Measurements from ENCODE around the gene KRTAP4-1.
"Not testable (repeated sequence)": the region's sequence is repeated elsewhere in the genome, so short reads cannot be mapped to it uniquely, and the experiment has no call there.

KRTAP4-1 gene

DNA sequence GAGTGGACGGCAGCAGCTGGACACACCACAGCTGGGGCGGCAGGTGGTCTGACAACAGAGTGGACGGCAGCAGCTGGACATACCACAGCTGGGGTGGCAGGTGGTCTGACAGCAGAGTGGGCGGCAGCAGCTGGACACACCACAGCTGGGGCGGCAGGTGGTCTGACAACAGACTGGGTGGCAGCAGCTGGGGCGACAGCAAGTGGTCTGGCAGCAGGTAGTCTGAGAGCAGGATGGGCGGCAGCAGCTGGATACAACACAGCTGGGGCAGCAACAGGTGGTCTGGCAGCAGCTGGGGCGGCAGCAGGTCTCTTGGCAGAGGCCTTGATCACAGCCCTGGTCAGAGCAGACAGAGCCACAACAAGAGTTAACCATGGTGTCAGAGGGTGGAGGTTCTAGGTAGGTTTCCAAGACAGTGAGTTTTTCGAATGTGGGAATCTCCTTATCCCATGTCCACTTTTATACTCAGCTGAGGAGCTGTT lies at the start of gene KRTAP4-1:
Gene KRTAP4-1 (minus strand): TSS at position 432 of the 482 bp plus-strand sequence. CDS start 57 bp downstream, at position 375.
- no peak for DNase-seq

DNA sequence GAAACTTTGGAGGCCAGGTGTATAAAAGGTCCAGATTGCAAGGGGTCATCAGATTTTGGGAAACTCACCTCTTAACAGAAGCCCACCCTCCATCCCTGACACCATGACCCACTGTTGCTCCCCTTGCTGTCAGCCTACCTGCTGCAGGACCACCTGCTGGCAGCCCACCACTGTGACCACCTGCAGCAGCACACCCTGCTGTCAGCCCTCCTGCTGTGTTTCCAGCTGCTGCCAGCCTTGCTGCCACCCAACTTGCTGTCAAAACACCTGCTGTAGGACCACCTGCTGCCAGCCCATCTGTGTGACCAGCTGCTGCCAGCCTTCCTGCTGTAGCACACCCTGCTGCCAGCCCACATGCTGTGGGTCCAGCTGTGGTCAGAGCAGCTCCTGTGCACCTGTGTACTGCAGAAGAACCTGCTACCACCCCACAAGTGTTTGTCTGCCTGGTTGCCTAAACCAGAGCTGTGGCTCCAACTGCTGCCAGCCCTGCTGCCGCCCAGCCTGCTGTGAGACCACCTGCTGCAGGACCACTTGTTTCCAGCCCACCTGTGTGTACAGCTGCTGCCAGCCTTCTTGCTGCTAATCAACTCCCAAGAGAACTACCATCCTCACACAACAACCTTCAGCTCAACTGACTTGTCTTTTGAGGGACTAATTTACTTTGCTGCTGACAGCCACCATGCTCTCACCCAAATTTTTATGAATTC lies 47.8 kb upstream of the KRTAP4-1 start, which contains the start of gene KRTAP9-3:
Gene KRTAP9-3 (plus strand): TSS at position 51 of the 707 bp plus-strand sequence. CDS start 53 bp downstream, at position 104.
- DNase-seq = not testable (repeated sequence)

DNA sequence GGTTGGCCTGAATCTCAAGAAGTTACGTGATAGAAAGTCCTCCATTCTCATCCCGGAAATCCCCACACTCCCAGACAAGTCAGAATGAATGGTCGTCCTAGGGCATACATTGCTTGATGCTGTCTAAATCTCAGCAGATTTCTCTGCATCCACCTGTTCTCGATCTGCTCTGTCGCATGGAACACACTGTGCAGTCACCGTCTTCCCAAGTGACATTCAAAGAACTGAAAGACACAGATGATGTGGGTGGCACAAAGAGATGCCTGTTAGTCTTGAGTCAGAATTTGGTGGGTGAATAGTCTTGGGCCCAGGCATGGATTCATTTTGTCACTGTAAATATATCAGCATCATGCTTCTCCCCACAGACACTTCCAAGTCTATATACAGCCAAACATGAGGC lies 47.0 kb upstream of the KRTAP4-1 start:
- DNase-seq = no peak

DNA sequence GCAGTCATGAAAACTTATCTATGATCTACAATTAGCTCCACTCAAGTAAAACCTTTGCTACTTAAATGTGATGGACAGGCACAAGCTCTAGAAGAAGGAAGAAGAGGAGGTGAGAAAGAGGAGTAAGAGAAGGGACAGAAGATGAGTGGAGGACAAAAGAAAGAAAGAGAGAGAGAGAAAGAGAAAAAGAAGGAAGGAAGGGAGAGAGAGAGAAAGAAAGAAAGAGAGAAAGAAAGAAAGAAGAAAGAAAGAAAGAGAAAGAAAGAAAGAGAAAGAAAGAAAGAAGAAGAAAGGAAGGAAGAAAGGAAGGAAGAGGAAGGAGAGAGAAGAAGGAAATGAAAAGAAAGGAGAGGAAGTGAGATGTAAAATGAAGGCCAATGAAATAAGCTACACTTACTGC lies 45.4 kb upstream of the KRTAP4-1 start:
- no peak for DNase-seq

DNA sequence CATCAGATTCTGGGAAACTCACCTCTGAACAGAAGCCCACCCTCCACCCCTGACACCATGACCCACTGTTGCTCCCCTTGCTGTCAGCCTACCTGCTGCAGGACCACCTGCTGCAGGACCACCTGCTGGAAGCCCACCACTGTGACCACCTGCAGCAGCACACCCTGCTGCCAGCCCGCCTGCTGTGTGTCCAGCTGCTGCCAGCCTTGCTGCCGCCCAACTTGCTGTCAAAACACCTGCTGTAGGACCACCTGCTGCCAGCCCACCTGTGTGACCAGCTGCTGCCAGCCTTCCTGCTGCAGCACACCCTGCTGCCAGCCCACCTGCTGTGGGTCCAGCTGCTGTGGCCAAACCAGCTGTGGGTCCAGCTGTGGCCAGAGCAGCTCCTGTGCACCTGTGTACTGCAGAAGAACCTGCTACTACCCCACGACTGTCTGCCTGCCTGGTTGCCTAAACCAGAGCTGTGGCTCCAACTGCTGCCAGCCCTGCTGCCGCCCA lies 41.9 kb upstream of the KRTAP4-1 start, which contains the start of gene KRTAP9-2:
Gene KRTAP9-2 (plus strand): TSS at position 51 of the 498 bp plus-strand sequence. CDS start 7 bp downstream, at position 58.
- DNase-seq = not testable (repeated sequence)

DNA sequence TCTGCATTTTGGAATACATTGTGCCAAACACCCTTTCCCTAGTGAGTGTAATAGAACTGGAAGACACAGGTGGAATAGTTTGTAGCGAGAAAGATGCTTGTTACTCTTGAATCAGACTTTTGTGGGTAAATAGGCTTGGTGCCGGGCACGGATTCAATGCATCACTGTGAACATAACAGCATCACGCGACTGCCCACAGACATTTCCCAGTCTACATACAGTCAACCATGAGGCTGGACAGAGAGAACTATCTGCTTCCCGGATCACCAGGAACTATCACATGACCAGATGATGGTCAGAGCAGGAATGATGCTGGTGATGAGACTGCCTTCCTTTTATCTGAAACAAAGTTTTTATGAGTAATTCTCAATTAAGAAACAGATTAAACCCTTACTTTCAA lies 41.3 kb upstream of the KRTAP4-1 start:
- no peak for DNase-seq

DNA sequence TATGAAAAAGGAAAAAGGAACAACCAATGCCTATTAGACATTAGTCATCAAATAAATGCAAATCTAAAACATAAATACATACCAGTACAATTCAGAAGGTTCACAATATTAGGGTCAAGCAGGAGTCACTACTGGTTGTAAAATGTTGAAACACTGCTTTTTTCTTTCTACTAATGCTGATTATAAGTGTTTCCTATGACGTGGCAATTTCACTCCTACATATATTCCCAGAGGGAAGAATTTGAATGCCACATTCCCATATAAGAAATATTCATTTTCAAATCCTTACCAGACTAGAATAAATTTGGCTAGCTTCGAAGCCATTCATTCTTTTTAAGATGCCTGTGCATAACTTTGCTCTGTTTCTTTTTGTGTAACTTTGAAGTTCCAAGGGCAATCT lies 39.1 kb upstream of the KRTAP4-1 start:
- no peak for DNase-seq

DNA sequence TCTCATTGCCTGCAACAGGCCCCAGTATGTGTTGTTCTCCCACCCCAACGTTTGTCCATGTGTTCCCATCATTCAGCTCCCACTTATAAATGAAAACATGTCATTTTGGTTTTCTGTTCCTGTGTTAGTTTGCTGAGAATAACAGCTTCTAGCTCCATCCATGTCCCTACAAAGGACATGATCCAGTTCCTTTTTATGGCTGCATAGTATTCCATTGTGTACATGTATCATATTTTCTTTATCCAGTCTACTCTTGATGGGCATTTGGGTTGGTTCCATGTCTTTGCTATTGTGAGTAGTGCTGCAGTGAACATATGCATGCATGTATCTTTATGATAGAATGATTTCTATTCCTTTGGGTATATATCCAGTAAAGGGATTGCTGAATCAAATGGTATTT lies 31.0 kb upstream of the KRTAP4-1 start:
- DNase-seq = no peak

DNA sequence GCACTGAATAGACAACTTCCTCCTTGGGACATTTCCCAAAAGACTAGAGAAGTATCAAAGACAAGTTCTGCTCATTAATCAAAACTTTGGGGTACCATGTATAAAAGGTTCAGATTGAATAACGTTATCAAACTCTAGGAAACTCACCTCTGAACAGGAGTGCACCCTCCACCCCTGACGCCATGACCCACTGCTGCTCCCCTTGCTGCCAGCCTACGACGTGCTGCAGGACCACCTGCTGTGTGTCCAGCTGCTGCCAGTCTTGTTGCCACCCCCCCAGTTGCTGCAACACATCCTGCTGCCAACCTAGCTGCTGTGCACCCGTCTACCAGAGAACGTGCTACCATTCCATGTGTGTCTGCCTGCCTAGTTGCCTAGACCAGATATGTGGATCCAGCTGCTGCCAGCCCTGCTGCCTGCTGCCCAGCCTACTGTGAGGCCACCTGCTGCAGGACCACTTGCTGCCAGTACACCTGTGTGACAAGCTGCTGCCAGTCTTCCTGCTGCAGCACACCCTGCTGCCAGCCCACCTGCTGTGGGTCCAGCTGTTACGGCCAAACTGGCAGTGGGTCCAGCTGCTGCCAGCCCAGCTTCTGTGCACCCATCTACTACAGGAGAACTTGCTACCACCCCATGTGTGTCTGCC lies 27.9 kb upstream of the KRTAP4-1 start:
- DNase-seq = no peak

DNA sequence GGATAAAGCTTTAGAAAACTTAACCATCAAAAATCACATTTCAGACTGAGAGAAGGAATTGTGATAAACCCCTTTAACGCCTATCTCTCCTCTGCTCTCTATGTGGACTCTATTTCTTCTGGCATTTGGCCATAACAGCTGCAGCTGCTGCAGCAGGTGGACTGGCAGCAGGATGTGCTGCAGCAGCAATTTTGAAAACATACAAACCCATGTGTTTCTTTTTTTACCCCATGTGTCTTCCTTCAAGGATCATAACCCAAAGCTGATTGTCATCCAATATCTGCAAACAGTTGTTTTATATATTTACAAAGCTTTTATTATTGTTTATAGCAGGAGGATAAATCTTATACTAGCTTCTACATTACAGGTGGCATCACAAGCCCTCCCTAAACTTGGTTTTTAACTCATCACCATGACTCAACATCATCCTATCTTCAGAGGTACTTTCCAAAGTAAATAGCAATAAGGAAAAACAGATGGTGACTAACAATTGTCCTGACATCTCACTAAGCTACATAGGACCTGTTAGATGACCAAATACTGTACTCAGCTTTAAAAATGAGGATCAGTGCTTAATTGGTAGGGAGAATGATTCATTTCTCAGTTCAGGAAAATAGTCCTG lies 27.2 kb upstream of the KRTAP4-1 start:
- DNase-seq = no peak

DNA sequence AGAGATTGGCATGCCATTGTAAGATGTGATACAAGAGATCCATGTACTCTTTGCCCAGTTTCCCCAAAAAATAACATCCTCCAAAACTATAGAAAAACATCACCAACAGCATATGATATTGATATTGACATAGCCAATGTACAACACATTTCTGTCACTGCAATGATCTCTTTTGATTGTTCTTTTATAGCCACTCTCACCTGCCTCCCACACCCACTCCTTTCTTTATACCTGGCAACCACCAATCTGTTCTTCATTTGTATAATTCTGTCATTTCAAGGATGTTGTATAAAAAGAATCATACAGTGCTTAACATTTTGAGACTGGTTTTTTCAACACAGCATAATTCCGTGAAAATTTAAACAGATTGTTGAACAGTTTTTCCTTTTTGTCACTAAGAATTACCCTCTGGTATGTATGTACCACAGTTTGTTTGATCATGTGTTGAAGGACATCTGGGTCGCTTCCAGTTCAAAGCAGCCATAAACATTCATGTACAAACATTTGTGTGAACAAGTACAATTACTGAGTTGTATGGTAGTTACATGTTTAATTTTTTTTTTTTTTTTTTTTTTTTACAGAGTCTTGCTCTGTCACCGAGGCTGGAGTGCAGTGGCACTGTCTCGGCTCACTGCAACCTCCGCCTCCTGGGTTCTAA lies 14.8 kb upstream of the KRTAP4-1 start:
- no peak for DNase-seq

DNA sequence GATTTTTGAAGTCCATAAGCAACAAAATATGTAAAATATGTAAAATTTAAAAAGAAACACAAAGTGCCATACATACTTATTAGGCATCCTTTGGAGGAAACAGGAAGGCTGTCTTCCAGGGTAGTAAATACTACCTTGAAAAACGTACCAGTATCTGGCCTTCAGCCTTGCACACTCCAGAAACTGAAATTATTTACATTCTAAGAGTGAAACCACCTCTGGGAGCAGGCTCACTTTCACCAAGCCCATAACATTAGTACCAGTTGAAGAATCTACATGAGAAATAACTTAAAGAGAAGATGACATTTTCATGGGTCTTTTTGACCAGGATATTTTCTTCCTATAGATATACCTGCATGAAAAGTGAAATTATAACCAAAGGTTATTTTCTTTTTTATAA lies 11.4 kb upstream of the KRTAP4-1 start:
- DNase-seq = no peak

DNA sequence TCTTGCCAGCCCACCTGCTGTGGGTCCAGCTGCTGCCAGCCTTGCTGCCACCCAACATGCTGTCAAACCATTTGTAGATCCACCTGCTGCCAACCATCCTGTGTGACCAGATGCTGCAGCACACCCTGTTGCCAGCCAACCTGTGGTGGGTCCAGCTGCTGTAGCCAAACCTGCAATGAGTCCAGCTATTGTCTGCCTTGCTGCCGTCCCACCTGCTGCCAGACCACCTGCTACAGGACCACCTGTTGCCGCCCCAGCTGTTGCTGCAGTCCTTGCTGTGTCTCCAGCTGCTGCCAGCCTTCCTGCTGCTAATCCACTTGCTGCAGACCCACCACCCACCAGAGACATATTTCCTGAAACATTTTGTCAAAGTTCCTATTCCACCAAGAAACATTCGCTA lies 5.6 kb upstream of the KRTAP4-1 start:
- no peak for DNase-seq

DNA sequence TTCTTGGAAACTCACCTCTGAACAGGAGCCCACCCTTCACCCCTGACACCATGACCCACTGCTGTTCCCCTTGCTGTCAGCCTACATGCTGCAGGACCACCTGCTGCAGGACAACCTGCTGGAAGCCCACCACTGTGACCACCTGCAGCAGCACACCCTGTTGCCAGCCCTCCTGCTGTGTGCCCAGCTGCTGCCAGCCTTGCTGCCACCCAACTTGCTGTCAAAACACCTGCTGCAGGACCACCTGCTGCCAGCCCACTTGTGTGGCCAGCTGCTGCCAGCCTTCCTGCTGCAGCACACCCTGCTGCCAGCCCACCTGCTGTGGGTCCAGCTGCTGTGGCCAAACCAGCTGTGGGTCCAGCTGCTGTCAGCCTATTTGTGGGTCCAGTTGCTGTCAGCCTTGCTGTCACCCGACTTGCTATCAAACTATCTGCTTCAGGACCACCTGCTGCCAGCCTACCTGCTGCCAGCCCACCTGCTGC lies 5.2 kb upstream of the KRTAP4-1 start, which contains the start of gene KRTAP9-1:
Gene KRTAP9-1 (plus strand): TSS at position 51 of the 482 bp plus-strand sequence. CDS start 0 bp downstream, at position 51.
- not testable (repeated sequence) for DNase-seq

DNA sequence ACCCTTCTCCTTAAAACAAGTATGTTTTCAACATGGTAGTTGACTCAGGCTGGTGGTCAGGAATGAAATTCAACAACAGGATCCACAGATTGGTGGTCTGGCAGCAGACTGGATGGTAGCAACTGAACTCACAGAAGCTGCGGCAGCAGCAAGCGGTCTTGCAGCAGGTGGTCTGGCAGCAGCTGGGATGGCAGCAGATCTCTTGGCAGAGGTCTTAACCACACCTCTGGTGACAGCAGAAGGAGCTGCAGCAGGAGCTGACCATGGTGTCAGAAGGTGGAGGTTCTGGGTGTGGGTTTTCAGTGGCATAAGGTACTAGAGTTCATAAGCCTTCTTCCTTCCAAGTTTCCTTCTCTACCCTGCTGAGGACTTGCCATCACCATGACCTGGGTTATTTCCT lies 2.2 kb upstream of the KRTAP4-1 start:
- DNase-seq = no peak

DNA sequence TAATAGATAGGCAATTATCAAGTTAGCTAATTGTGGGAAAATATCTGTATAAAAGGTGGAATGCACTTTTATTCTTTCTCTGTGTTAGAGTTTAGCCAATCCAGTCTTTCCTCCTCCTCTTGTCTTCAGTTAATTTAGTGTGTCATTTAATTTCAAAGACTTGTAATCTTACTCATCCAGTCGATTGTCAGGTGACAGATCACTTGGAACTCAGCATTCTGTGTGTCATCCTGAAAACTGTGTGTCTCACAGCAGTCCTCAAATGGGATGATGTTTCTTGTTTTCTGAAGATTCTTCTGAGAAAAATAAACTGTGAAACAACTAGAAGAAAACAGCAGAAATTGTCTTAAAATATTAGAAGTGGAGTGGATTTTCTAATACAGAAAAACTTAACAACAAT lies 290 bp upstream of the KRTAP4-1 start:
- no peak for DNase-seq

DNA sequence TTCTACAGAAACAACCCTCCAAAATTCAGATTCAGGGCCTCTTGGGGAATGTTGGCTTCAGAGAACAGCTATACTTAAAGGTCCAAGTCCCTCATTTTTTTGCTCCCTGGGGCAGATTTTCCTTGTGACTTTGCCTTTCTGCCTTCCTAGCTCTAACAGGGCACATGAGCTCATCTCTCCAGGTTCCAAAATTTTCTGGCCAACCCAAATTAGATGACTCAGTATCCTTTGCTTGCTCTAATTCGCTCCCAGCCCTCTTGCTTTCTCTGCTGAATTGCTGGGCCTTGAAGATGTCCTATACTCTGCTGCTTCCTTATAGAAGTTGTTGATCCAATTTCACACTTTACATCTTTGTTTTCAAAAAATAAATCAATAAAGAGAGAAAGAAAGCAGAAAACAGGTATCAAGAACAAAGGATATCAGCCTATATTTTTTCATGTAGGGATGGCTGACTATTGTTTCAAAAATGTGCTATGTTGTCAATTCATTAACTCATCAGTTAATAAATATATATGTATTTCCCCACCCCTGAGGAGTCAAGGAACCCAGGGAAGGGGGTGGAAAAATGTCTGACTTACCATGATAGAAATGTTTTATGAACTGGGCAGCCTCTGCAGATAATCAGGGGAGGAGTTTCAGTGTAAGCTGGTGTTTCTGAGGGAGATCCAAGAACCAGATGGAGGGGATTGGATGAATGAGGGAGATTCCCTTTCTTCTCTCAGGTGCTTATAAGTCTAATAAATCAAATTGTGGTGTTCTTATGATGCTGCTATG lies 5.7 kb downstream of the KRTAP4-1 start:
- DNase-seq = no peak

DNA sequence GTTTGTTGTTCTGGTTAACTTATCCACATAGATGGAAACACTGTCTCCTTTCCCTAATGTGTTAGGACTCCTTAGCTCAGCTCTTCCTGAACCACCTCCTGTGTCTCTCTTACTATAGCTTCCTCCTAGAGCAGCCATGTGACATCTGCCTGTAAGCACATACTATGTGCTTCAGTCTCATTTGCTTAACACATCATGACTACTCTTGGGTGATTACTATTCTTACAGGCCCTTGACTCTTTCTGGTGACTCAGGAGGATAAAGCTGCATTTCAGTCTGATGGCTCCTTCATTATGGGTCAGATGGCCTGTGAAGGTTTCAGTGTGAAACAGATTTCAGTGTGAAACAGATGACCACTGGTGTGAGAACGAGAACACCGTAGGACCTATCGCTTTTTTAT lies 6.4 kb downstream of the KRTAP4-1 start:
- DNase-seq = no peak

DNA sequence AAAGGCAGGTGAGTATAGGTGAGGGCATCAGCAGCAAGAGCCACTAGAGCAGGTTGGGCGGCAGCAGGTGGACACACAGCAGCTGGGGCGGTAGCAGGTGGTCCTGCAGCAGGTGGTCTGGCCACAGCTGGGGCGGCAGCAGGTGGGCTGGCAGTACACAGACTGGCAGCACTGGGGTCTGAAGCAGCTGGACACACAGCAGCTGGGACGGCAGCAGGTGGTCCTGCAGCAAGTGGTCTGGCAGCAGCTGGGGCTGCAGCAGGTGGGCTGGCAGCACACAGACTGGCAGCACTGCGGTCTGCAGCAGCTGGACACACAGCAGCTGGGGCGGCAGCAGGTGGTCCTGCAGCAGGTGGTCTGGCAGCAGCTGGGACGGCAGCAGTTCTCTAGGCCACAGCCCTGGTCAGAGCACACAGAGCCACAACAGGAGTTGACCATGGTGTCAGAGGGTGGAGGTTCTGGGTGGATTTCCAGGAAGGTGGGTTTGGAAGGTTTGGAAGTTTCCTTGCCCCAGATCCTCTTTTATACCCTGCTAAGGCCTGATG lies 6.9 kb downstream of the KRTAP4-1 start, which contains the start of gene KRTAP4-2:
Gene KRTAP4-2 (minus strand): TSS at position 495 of the 545 bp plus-strand sequence. CDS start 57 bp downstream, at position 438.
- no peak for DNase-seq

DNA sequence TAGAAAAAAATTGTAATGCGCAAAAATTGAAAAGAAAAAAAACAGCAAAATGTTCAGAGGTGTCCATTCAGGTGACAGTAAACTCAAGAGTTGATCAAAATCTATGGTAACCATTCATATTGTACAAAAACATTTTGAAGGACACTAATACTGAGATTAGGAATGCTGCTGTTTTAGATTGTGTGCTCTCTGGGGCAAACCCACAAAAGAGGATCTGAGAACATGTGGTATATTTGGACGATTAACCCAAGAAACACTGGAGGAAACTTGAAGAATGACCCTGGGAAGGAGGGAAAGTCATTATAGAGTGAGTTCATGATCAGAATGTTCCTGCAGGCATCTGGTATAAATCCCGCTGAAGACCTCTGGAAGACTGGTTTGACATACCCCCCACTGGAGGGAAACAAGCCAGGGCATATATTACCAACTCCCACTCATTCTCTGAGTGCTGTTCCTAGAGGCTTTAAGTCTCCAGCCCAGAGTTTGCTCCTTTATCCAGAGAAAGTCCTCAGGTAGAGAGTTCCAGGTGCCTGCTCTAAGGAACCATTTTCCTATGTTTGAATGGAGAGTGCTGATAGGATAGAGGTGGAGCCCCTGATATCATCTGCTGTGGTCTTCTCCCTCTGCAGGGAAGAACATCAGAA lies 7.8 kb downstream of the KRTAP4-1 start:
- DNase-seq = no peak

DNA sequence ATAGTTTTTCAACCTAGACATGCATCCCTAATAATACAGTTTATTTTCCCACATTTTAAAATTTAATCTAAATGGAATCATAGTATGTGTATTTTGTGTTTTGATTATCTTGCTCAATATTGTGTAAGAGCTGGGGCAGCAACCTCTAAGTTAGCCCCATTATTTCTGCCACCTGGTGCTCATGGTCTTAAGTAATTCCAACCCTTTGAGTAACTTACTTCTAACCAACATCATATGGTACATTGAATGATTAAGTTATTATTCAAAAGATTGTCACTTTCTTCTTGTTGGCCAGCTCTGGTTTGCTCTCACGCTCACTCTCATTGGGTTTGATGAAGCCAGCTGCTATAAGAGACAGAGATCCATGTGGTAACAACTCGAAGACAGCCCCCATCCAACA lies 12.8 kb downstream of the KRTAP4-1 start:
- DNase-seq = no peak
